Astrocyte (in vitro differentiated cells and primary cell): Measurements from ENCODE around the gene WARS2.

ENCODE experiments used
- EZH2 ChIP-seq: IDR thresholded peaks from 2 replicates; pipeline ENCODE4 v1.6.1; 2012; ENCODE audit warnings: mild to moderate bottlenecking, low read length, inconsistent platforms; ENCODE audit not compliant: insufficient read depth
- TF ChIP-seq, protein P1 (sequence below): IDR thresholded peaks from 2 replicates; pipeline ENCODE4 v1.5.1; 2011; ENCODE audit warnings: low read depth, mild to moderate bottlenecking, inconsistent platforms, low read length, moderate library complexity; ENCODE audit not compliant: insufficient read depth

DNA sequence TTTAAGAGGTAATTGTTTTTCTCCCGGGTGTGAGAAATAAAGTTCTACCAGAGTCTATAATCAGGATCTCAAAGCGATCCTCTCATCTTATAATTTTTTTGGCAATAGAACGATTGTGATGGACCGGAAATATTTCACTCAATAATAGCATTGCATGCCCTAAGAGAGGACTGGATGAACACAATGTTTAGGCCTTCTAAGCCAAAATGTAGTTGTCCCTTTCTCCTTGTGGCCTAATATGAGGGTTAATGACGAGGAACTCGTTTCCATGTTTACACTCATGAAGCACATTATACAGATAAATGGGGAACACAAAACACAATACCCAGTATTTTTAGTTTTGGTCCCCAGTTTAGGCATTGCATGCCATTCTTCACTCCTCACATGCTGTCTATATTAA, 158.2 kb downstream of the WARS2 start:
- TF ChIP-seq, protein P1, sequence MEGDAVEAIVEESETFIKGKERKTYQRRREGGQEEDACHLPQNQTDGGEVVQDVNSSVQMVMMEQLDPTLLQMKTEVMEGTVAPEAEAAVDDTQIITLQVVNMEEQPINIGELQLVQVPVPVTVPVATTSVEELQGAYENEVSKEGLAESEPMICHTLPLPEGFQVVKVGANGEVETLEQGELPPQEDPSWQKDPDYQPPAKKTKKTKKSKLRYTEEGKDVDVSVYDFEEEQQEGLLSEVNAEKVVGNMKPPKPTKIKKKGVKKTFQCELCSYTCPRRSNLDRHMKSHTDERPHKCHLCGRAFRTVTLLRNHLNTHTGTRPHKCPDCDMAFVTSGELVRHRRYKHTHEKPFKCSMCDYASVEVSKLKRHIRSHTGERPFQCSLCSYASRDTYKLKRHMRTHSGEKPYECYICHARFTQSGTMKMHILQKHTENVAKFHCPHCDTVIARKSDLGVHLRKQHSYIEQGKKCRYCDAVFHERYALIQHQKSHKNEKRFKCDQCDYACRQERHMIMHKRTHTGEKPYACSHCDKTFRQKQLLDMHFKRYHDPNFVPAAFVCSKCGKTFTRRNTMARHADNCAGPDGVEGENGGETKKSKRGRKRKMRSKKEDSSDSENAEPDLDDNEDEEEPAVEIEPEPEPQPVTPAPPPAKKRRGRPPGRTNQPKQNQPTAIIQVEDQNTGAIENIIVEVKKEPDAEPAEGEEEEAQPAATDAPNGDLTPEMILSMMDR: no peak
- TF ChIP-seq EZH2: no peak
